Loucy (cell line): ENCODE results near the gene CCDC150.

ENCODE experiments used
- H2AFZ ChIP-seq: fragments of 200-600 bp; sonication (generic); 2 replicates; pipeline ENCODE4 v1.6.0; 2016; ENCODE audit warnings: antibody characterized with exemption, mild to moderate bottlenecking, low read length, moderate library complexity
- H3F3A ChIP-seq: fragments of 200-600 bp; 2 replicates; pipeline ENCODE4 v1.6.0; 2016; ENCODE audit warnings: antibody characterized with exemption, low read depth, mild to moderate bottlenecking
- H3K27me3 ChIP-seq: fragments of 200-600 bp; sonication (generic); 2 replicates; pipeline ENCODE4 v1.6.1; 2014; ENCODE audit warnings: low read length, mild to moderate bottlenecking; ENCODE audit not compliant: insufficient read depth, poor library complexity, severe bottlenecking
- H3K36me3 ChIP-seq: fragments of 200-600 bp; sonication (generic); 2 replicates; pipeline ENCODE4 v1.6.1; 2016; ENCODE audit warnings: low read length; ENCODE audit not compliant: insufficient read depth
- H3K4me1 ChIP-seq: fragments of 200-600 bp; sonication (generic); 2 replicates; pipeline ENCODE4 v1.5.1; 2014; ENCODE audit warnings: low read length, mild to moderate bottlenecking; ENCODE audit not compliant: insufficient read depth, poor library complexity, severe bottlenecking
- H3K4me2 ChIP-seq: fragments of 200-600 bp; sonication (generic); 2 replicates; pipeline ENCODE4 v1.6.0; 2014; ENCODE audit warnings: antibody characterized with exemption, low read length, low read depth, mild to moderate bottlenecking; ENCODE audit not compliant: poor library complexity, severe bottlenecking
- H3K4me3 ChIP-seq: fragments of 200-600 bp; sonication (generic); 2 replicates; pipeline ENCODE4 v1.5.1; 2014; ENCODE audit warnings: low read length, mild to moderate bottlenecking, mixed read lengths; ENCODE audit not compliant: poor library complexity, severe bottlenecking
- H3K79me2 ChIP-seq: fragments of 200-600 bp; sonication (generic); 2 replicates; pipeline ENCODE4 v1.6.1; 2014; ENCODE audit warnings: low read length; ENCODE audit not compliant: insufficient read depth
- H3K9ac ChIP-seq: fragments of 200-600 bp; sonication (generic); 2 replicates; pipeline ENCODE4 v1.6.0; 2014; ENCODE audit warnings: mild to moderate bottlenecking, low read depth, low read length, moderate library complexity; ENCODE audit not compliant: poor library complexity, severe bottlenecking
- H3K9me2 ChIP-seq: fragments of 200-600 bp; sonication (generic); replicated peaks from 2 replicates; pipeline ENCODE4 v1.6.1; 2016; ENCODE audit warnings: low read depth, low read length, mixed read lengths
- H3K9me3 ChIP-seq: fragments of 200-600 bp; sonication (generic); 2 replicates; pipeline ENCODE4 v1.6.1; 2014; ENCODE audit warnings: mild to moderate bottlenecking, antibody characterized with exemption, low read length, low read depth; ENCODE audit not compliant: insufficient read depth
- H4K20me1 ChIP-seq: fragments of 200-600 bp; sonication (generic); 2 replicates; pipeline ENCODE4 v1.6.0; 2014; ENCODE audit warnings: antibody characterized with exemption, low read length, mild to moderate bottlenecking; ENCODE audit not compliant: insufficient read depth, poor library complexity, severe bottlenecking
- CTCF ChIP-seq: fragments of 200-600 bp; sonication (generic); conservative IDR thresholded peaks from 2 replicates; pipeline ENCODE4 v1.5.1; 2014; ENCODE audit warnings: mild to moderate bottlenecking, antibody characterized with exemption, low read length
- EZH2phosphoT487 ChIP-seq: fragments of 200-600 bp; IDR thresholded peaks from 2 replicates; pipeline ENCODE4 v1.6.1; 2018; ENCODE audit warnings: antibody characterized with exemption, mild to moderate bottlenecking, moderate library complexity, borderline replicate concordance

Gene CCDC150

GRCh38 chr2:196742216-196742615 is 102.7 kb downstream of the CCDC150 start:
- Histone ChIP-seq H3K9me2 (no peaks in the 10 kb centered on the region), H2AFZ (no peak overlapping the region), H3K4me1 (no peaks in the 10 kb centered on the region), H3K4me2 (no peak overlapping the region), H3K9ac (no peak overlapping the region), H3F3A (no peaks in the 10 kb centered on the region), H3K79me2 (no peaks in the 10 kb centered on the region), H3K4me3 (no peak overlapping the region), H3K27me3 (no peaks in the 10 kb centered on the region), H3K36me3 (peaks cover 15% of the 10 kb centered on the region; the same call in 1 of the 2 replicates), H4K20me1 (no peaks in the 10 kb centered on the region), H3K9me3 (peaks cover 3% of the 10 kb centered on the region; the same call in 1 of the 2 replicates)
- TF ChIP-seq CTCF (no peak), EZH2phosphoT487 (no peak)

GRCh38 chr2:196742685-196743084 is 103.2 kb downstream of the CCDC150 start:
- H3K27me3 ChIP-seq: no peaks in the 10 kb centered on the region
- TF ChIP-seq CTCF (no peak), EZH2phosphoT487 (no peak)
- no peaks in the 10 kb centered on the region for H3K79me2 ChIP-seq
- no peak overlapping the region for H2AFZ ChIP-seq
- peaks cover 15% of the 10 kb centered on the region; the same call in 1 of the 2 replicates for H3K36me3 ChIP-seq
- H3K4me2 ChIP-seq: no peak overlapping the region
- H3K9ac ChIP-seq: no peak overlapping the region
- H3K9me2 ChIP-seq: no peaks in the 10 kb centered on the region
- H3K4me1 ChIP-seq: no peaks in the 10 kb centered on the region
- H3K4me3 ChIP-seq: no peak overlapping the region
- H3K9me3 ChIP-seq: peaks cover 3% of the 10 kb centered on the region; the same call in 1 of the 2 replicates
- H4K20me1 ChIP-seq: no peaks in the 10 kb centered on the region
- H3F3A ChIP-seq: no peaks in the 10 kb centered on the region

GRCh38 chr2:196743165-196743564 is 103.7 kb downstream of the CCDC150 start:
- Histone ChIP-seq H3K4me2 (no peak overlapping the region), H3F3A (no peaks in the 10 kb centered on the region), H3K9me2 (no peaks in the 10 kb centered on the region), H3K4me3 (no peak overlapping the region), H3K36me3 (peaks cover 15% of the 10 kb centered on the region; the same call in 1 of the 2 replicates), H4K20me1 (no peaks in the 10 kb centered on the region), H3K9me3 (peaks cover 3% of the 10 kb centered on the region; the same call in 1 of the 2 replicates), H3K9ac (no peak overlapping the region), H3K27me3 (no peaks in the 10 kb centered on the region), H2AFZ (no peak overlapping the region), H3K4me1 (no peaks in the 10 kb centered on the region), H3K79me2 (no peaks in the 10 kb centered on the region)
- TF ChIP-seq EZH2phosphoT487: no peak
- no peak for TF ChIP-seq CTCF
